NCI-H524 treated with DMSO at 0.1 percent for 48 hours (cell line): Measurements from ENCODE around the gene C1QL1.

Experiments used
- DNase-seq: peaks from one replicate; lab custom pipeline; 2025; lab: John Stamatoyannopoulos, UW

Gene C1QL1

GRCh38 chr17:44930667-44931066 lies 37.4 kb downstream of the C1QL1 start:
- DNase-seq = no peak

- no peak for DNase-seq
Measured at GRCh38 chr17:44928950-44929720, 39.0 kb downstream of the C1QL1 start.

GRCh38 chr17:44928136-44928535 lies 40.0 kb downstream of the C1QL1 start:
- DNase-seq = no peak

- no peak for DNase-seq
Measured at GRCh38 chr17:44927696-44928095, 40.4 kb downstream of the C1QL1 start.

GRCh38 chr17:44926821-44927525 lies 41.1 kb downstream of the C1QL1 start:
- no peak for DNase-seq

- DNase-seq = no peak
Measured at GRCh38 chr17:44925731-44926697, 42.1 kb downstream of the C1QL1 start.

- DNase-seq = no peak
Measured at GRCh38 chr17:44924107-44924544, 44.0 kb downstream of the C1QL1 start.

- DNase-seq = no peak
Measured at GRCh38 chr17:44922746-44923470, 45.2 kb downstream of the C1QL1 start.

- no peak for DNase-seq
Measured at GRCh38 chr17:44922136-44922535, 46.0 kb downstream of the C1QL1 start.

- DNase-seq = no peak
Measured at GRCh38 chr17:44921122-44921882, 46.8 kb downstream of the C1QL1 start.

- DNase-seq = no peak
Measured at GRCh38 chr17:44920565-44920940, 47.5 kb downstream of the C1QL1 start.

GRCh38 chr17:44919885-44920564 lies 48.1 kb downstream of the C1QL1 start:
- DNase-seq = no peak

GRCh38 chr17:44919411-44919810 lies 48.7 kb downstream of the C1QL1 start:
- DNase-seq = no peak

- DNase-seq = no peak
Measured at GRCh38 chr17:44918006-44918405, 50.1 kb downstream of the C1QL1 start.

- DNase-seq = no peak
Measured at GRCh38 chr17:44917456-44917855, 50.6 kb downstream of the C1QL1 start.

- DNase-seq = no peak
Measured at GRCh38 chr17:44916781-44917241, 51.3 kb downstream of the C1QL1 start.

- DNase-seq = no peak
Measured at GRCh38 chr17:44915862-44916780, 52.0 kb downstream of the C1QL1 start.

- DNase-seq = no peak
Measured at GRCh38 chr17:44915321-44915726, 52.8 kb downstream of the C1QL1 start, which contains the start of gene GFAP. Gene GFAP, minus strand, starts transcription at chr17:44915500. Its CDS starts 14 bp downstream, at chr17:44915486.

GRCh38 chr17:44914698-44915271 lies 53.3 kb downstream of the C1QL1 start:
- DNase-seq = no peak
